ENCODE data around the gene S100A6.

S100A6 gene

GRCh38 chr1:153573351-153573750 is 37.6 kb upstream of the S100A6 start:
- Histone ChIP-seq H3K36me3 (ENCODE audit: insufficient read depth, low read length) (no peaks in the 10 kb centered on the region), H3K27me3 (ENCODE audit: insufficient read depth, low read length) (no peaks in the 10 kb centered on the region), H3K27ac (ENCODE audit: low read depth, low read length) (peak overlapping the region; percentile 95), H3K4me3 (ENCODE audit: low read depth, low read length) (peak overlapping the region; percentile 1; the same call in 1 of the 2 replicates), H2AFZ (ENCODE audit: low read length, unreplicated experiment) (peak overlapping the region; percentile 56), H3K79me2 (ENCODE audit: control insufficient read depth, insufficient read depth, low read length, unreplicated experiment) (no peaks in the 10 kb centered on the region), H3K4me1 (ENCODE audit: control insufficient read depth, insufficient read depth, low read length, unreplicated experiment) (peaks cover 37% of the 10 kb centered on the region)

GRCh38 chr1:153572569-153573015 is 36.8 kb upstream of the S100A6 start:
- H3K4me1 ChIP-seq (ENCODE audit: control insufficient read depth, insufficient read depth, low read length, unreplicated experiment): peaks cover 37% of the 10 kb centered on the region
- H2AFZ ChIP-seq (ENCODE audit: low read length, unreplicated experiment): peak overlapping the region; percentile 26
- H3K36me3 ChIP-seq (ENCODE audit: insufficient read depth, low read length): no peaks in the 10 kb centered on the region
- H3K4me3 ChIP-seq (ENCODE audit: low read depth, low read length): peak overlapping the region; percentile 1
- H3K27ac ChIP-seq (ENCODE audit: low read depth, low read length): peak overlapping the region; percentile 95
- H3K27me3 ChIP-seq (ENCODE audit: insufficient read depth, low read length): no peaks in the 10 kb centered on the region
- H3K79me2 ChIP-seq (ENCODE audit: control insufficient read depth, insufficient read depth, low read length, unreplicated experiment): no peaks in the 10 kb centered on the region

GRCh38 chr1:153571706-153572105 is 35.9 kb upstream of the S100A6 start:
- no peak overlapping the region for H2AFZ ChIP-seq (ENCODE audit: low read length, unreplicated experiment)

GRCh38 chr1:153570874-153571273 is 35.1 kb upstream of the S100A6 start:
- Histone ChIP-seq H3K4me1 (ENCODE audit: control insufficient read depth, insufficient read depth, low read length, unreplicated experiment) (peaks cover 49% of the 10 kb centered on the region), H3K4me3 (ENCODE audit: low read depth, low read length) (no peak overlapping the region), H3K27me3 (ENCODE audit: insufficient read depth, low read length) (no peaks in the 10 kb centered on the region), H3K79me2 (ENCODE audit: control insufficient read depth, insufficient read depth, low read length, unreplicated experiment) (no peaks in the 10 kb centered on the region), H3K36me3 (ENCODE audit: insufficient read depth, low read length) (no peaks in the 10 kb centered on the region), H2AFZ (ENCODE audit: low read length, unreplicated experiment) (no peak overlapping the region), H3K27ac (ENCODE audit: low read depth, low read length) (no peak overlapping the region)

More at GRCh38 chr1:153571706-153572105, 35.9 kb upstream of the S100A6 start:
- no peaks in the 10 kb centered on the region for H3K36me3 ChIP-seq (ENCODE audit: insufficient read depth, low read length)
- H3K27ac ChIP-seq (ENCODE audit: low read depth, low read length): peak overlapping the region; percentile 95
- H3K4me3 ChIP-seq (ENCODE audit: low read depth, low read length): no peak overlapping the region
- H3K79me2 ChIP-seq (ENCODE audit: control insufficient read depth, insufficient read depth, low read length, unreplicated experiment): no peaks in the 10 kb centered on the region
- no peaks in the 10 kb centered on the region for H3K27me3 ChIP-seq (ENCODE audit: insufficient read depth, low read length)
- H3K4me1 ChIP-seq (ENCODE audit: control insufficient read depth, insufficient read depth, low read length, unreplicated experiment): peaks cover 44% of the 10 kb centered on the region

- Histone ChIP-seq H3K79me2 (ENCODE audit: control insufficient read depth, insufficient read depth, low read length, unreplicated experiment) (peaks cover 3% of the 10 kb centered on the region), H3K4me1 (ENCODE audit: control insufficient read depth, insufficient read depth, low read length, unreplicated experiment) (peaks cover 61% of the 10 kb centered on the region), H3K4me3 (ENCODE audit: low read depth, low read length) (no peak overlapping the region), H3K27me3 (ENCODE audit: insufficient read depth, low read length) (no peaks in the 10 kb centered on the region), H2AFZ (ENCODE audit: low read length, unreplicated experiment) (no peak overlapping the region), H3K36me3 (ENCODE audit: insufficient read depth, low read length) (no peaks in the 10 kb centered on the region), H3K27ac (ENCODE audit: low read depth, low read length) (no peak overlapping the region)
Observed at GRCh38 chr1:153569465-153569864, 33.7 kb upstream of the S100A6 start.

- H3K27ac ChIP-seq (ENCODE audit: low read depth, low read length): peak overlapping the region; percentile 100
Observed at GRCh38 chr1:153568367-153569099, 32.7 kb upstream of the S100A6 start.

GRCh38 chr1:153567621-153568366 is 32.0 kb upstream of the S100A6 start:
- Histone ChIP-seq H3K27ac (ENCODE audit: low read depth, low read length) (peak overlapping the region; percentile 100), H3K27me3 (ENCODE audit: insufficient read depth, low read length) (no peaks in the 10 kb centered on the region), H2AFZ (ENCODE audit: low read length, unreplicated experiment) (peak overlapping the region; percentile 27), H3K4me1 (ENCODE audit: control insufficient read depth, insufficient read depth, low read length, unreplicated experiment) (peaks cover 61% of the 10 kb centered on the region), H3K36me3 (ENCODE audit: insufficient read depth, low read length) (no peaks in the 10 kb centered on the region), H3K79me2 (ENCODE audit: control insufficient read depth, insufficient read depth, low read length, unreplicated experiment) (peaks cover 3% of the 10 kb centered on the region), H3K4me3 (ENCODE audit: low read depth, low read length) (no peak overlapping the region)

More at GRCh38 chr1:153568367-153569099, 32.7 kb upstream of the S100A6 start:
- H3K36me3 ChIP-seq (ENCODE audit: insufficient read depth, low read length): no peaks in the 10 kb centered on the region
- peaks cover 3% of the 10 kb centered on the region for H3K79me2 ChIP-seq (ENCODE audit: control insufficient read depth, insufficient read depth, low read length, unreplicated experiment)
- no peaks in the 10 kb centered on the region for H3K27me3 ChIP-seq (ENCODE audit: insufficient read depth, low read length)
- no peak overlapping the region for H3K4me3 ChIP-seq (ENCODE audit: low read depth, low read length)
- peak overlapping the region; percentile 73 for H2AFZ ChIP-seq (ENCODE audit: low read length, unreplicated experiment)
- H3K4me1 ChIP-seq (ENCODE audit: control insufficient read depth, insufficient read depth, low read length, unreplicated experiment): peaks cover 65% of the 10 kb centered on the region

GRCh38 chr1:153566414-153567371 is 30.9 kb upstream of the S100A6 start:
- no peak overlapping the region for H2AFZ ChIP-seq (ENCODE audit: low read length, unreplicated experiment)
- H3K27me3 ChIP-seq (ENCODE audit: insufficient read depth, low read length): no peaks in the 10 kb centered on the region
- peaks cover 53% of the 10 kb centered on the region for H3K4me1 ChIP-seq (ENCODE audit: control insufficient read depth, insufficient read depth, low read length, unreplicated experiment)
- H3K4me3 ChIP-seq (ENCODE audit: low read depth, low read length): peak overlapping the region; percentile 55
- H3K27ac ChIP-seq (ENCODE audit: low read depth, low read length): peak overlapping the region; percentile 100
- H3K79me2 ChIP-seq (ENCODE audit: control insufficient read depth, insufficient read depth, low read length, unreplicated experiment): peaks cover 3% of the 10 kb centered on the region
- no peaks in the 10 kb centered on the region for H3K36me3 ChIP-seq (ENCODE audit: insufficient read depth, low read length)

- Histone ChIP-seq H3K4me1 (ENCODE audit: control insufficient read depth, insufficient read depth, low read length, unreplicated experiment) (peaks cover 51% of the 10 kb centered on the region), H3K27ac (ENCODE audit: low read depth, low read length) (peak within 1 kb of the TSS; percentile 100), H3K36me3 (ENCODE audit: insufficient read depth, low read length) (no peaks in the 10 kb centered on the region), H3K4me3 (ENCODE audit: low read depth, low read length) (peak within 1 kb of the TSS; percentile 63), H3K27me3 (ENCODE audit: insufficient read depth, low read length) (no peaks in the 10 kb centered on the region), H2AFZ (ENCODE audit: low read length, unreplicated experiment) (peak within 1 kb of the TSS; percentile 78), H3K79me2 (ENCODE audit: control insufficient read depth, insufficient read depth, low read length, unreplicated experiment) (peaks cover 3% of the 10 kb centered on the region)
Observed at GRCh38 chr1:153565529-153566374, 30.0 kb upstream of the S100A6 start, which contains the start of gene S100A2. Gene S100A2 (minus strand): TSS chr1:153565844. CDS start chr1:153563877, 1,967 bp downstream.
